Fibroblast of skin of left biceps (primary cell): Measurements from ENCODE around the gene NEU4.

ENCODE experiments used
- DNase-seq, 2 experiments: peaks; one replicate each; pipeline ENCODE4 v3.0.0-alpha.2; 2013; ENCODE audit warnings: low read depth in 2 of 2

Gene NEU4

DNA sequence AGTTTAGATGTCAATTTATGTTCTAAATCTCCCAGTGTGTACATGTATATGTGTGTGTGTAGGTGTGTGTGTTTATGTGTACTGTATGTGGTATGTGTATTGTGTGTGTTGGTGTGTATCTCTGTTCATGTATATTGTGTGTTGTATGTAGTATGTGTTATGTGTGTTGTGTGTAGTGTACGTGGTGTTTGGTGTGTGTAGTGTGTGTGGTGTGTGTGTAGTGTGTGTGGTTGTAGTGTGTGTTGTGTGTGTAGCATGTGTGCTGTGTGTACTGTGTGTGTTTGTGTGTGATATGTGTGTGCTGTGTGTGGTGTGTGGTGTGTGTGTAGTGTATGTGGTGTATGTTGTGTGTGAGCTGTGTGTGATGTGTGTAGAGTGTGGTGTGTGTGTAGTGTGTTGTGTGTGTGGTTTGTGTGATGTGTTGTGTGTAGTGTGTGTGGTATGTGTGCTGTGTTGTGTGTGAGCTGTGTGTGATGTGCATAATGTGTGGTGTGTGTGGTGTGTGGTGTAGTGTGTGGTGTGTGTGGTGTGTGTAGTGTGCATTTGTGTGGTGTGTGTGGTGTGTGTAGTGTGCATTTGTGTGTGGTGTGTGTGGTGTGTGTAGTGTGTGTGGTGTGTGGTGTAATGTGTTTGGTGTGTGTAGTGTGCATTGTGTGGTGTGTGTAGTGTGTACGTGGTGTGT lies 55.3 kb downstream of the NEU4 start:
- no peak for DNase-seq

DNA sequence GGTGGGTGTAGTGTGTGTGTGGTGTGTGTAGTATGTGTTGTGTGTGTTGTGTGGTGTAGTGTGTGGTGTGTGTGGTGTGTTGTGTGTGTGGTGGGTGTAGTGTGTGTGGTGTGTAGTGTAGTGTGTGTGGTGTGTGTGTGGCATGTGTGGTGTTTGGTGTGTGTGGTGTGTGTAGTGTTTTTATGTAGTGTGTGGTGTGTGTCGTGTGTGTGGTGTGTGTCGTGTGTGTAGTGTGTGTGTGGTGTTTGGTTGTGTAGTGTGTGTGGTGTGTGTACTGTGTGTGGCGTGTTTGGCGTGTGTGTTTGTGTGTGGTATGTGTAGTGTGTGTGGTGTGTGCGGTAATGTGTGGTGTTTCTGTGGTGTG lies 55.8 kb downstream of the NEU4 start:
- DNase-seq, result no peak

DNA sequence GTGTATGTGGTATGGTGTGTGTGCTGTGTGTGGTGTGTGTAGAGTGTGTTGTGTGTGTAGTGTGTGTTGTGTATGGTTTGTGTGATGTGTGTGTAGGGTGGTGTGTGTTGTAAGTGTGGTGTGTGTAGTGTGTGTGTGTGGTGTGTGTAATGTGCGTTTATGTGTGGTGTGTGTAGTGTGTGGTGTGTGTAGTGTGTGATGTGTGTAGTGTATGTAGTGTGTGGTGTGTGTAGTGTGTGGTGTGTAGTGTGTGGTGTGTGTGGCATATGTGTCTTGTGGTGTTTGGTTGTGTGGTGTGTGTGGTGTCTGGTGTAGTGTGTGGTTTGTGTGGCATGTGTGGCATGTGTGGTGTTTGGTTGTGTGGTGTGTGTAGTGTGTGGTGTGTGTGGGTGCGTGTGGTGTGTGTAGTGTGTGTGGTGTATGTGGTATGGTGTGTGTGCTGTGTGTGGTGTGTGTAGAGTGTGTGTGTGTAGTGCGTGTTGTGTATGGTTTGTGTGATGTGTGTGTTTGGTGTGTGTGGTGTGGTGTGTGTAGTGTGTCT lies 56.5 kb downstream of the NEU4 start:
- DNase-seq, result no peak

DNA sequence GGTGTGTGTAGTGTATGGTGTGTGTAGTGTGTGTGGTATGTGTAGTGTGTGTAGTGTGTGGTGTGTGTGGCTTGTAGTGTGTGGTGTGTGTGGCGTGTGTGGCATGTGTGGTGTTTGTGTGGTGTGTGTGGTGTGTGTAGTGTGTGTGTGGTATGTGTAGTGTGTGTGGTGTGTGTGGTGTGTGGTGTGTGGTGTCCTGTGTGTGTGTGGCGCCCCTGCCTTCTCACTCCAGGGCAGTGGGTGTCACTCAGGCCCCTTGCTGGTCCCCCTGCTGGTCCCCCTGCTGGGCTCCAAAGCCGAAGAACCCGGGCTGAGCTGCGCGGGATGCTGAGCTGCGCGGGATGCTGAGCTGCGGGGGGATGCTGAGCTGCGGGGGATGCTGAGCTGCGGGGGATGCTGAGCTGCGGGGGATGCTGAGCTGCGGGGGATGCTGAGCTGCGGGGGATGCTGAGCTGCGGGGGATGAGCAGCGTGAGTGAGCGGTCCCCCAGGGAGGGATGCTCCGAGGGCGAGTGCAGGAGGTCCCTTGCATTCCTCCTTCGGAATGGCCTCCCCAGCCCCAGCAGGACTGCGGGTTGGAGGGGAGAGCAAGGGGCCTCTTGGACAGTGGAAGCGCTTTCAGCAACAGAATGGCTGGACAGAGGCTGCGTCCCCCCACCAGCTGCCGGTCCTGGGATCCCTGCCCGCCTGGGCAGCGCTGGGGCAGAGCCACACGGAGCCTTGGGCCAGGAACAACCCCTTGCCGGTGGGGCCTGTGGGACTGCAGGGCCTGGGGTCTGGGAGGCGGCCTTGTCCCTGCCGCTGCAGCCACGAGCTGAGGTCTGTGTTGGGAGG lies 57.2 kb downstream of the NEU4 start:
- DNase-seq, result no peak
